HG02642 (cell line): ENCODE results near the gene DTNB.

Experiments
- ATAC-seq: cut with Tn5 transposase; IDR thresholded peaks from one replicate; pipeline ENCODE4 v1.9.1; 2021; ENCODE audit warnings: mild to moderate bottlenecking; ENCODE audit not compliant: unreplicated experiment, poor library complexity

DTNB gene

GRCh38 chr2:25376750-25377621 lies 296.4 kb downstream of the DTNB start:
- ATAC-seq: peak; percentile 94

- ATAC-seq: no peak
Measured at GRCh38 chr2:25375989-25376545, 297.3 kb downstream of the DTNB start.

- ATAC-seq: no peak
Measured at GRCh38 chr2:25375371-25375988, 297.9 kb downstream of the DTNB start.

- no peak for ATAC-seq
Measured at GRCh38 chr2:25374827-25375226, 298.6 kb downstream of the DTNB start.

GRCh38 chr2:25374411-25374810 lies 299.0 kb downstream of the DTNB start:
- ATAC-seq: no peak

GRCh38 chr2:25373269-25373981 lies 300.0 kb downstream of the DTNB start:
- no peak for ATAC-seq

GRCh38 chr2:25372405-25373268 lies 300.7 kb downstream of the DTNB start:
- no peak for ATAC-seq

GRCh38 chr2:25371253-25372241 lies 301.8 kb downstream of the DTNB start:
- ATAC-seq: no peak

- no peak for ATAC-seq
Measured at GRCh38 chr2:25369876-25370275, 303.5 kb downstream of the DTNB start.

GRCh38 chr2:25369439-25369838 lies 303.9 kb downstream of the DTNB start:
- no peak for ATAC-seq

- no peak for ATAC-seq
Measured at GRCh38 chr2:25368660-25369059, 304.7 kb downstream of the DTNB start.

- ATAC-seq: no peak
Measured at GRCh38 chr2:25367296-25367695, 306.1 kb downstream of the DTNB start.

GRCh38 chr2:25366629-25367028 lies 306.7 kb downstream of the DTNB start:
- no peak for ATAC-seq

GRCh38 chr2:25365241-25365640 lies 308.1 kb downstream of the DTNB start:
- no peak for ATAC-seq

- ATAC-seq: no peak
Measured at GRCh38 chr2:25363733-25364132, 309.6 kb downstream of the DTNB start.

- peak; percentile 64 for ATAC-seq
Measured at GRCh38 chr2:25362434-25363145, 310.8 kb downstream of the DTNB start.

- peak; percentile 84 for ATAC-seq
Measured at GRCh38 chr2:25362049-25362433, 311.3 kb downstream of the DTNB start.
